ENCODE data around the gene CADM4. TPM values are rescaled to one million over a fixed set of nuclear protein-coding genes. Genes with fewer than 3 reads are reported as not detected.
A peak's percentile ranks its signal among the peaks of the same experiment; 100 is the strongest.

Gene CADM4
- total and polyA plus RNA-seq, 2 donors (not counting 1 experiment from before 2014, with no cell fraction given) = 0.21 to 0.42 TPM

DNA sequence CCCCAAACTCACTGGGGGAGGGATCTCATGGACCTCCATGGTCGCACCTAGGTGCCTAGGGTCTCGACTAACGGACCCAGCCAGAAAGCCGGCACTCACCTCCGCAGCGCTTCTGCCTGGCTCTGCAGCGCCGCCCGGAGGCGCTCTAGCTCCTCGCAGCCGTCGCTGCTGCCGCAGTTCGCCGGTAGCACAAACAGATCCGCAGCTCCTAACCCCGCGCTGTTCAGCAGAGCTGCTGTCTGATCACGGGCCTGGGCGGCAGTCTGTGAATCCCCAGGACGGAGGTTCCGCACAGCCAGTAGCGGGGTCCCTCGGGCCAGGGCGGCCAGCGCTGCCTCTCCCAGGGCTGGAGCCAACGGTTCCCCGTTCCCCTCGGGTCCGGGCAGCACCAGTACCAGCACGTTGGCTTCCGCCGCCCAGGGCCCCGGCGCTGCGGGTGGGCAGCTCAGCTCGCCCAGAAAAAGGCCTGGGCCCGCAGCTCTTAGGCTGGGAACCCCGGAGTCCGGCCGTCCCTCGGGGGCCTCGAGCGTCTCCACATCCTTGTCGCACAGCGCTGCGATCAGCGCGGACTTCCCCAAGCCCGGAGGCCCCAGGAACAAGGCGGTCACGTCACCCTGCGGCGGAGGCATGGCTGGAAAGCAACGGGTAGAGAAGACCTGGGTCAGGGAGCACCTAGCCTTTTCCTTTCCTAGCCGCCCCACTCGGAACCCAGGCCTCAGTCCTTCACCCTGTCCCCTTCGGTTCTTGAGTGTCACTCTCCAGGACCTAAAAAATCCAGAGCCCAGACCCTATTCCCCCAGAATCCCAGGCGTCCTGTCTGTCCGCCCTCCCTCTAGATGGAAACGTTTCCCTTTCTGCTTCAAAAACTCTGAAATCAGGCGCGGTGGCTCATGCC is 44.7 kb downstream of the CADM4 start:
- Histone ChIP-seq H3K27me3 (replicated peaks in 1 of 4; ENCODE audit: control extremely low read depth in 1 of 4, control insufficient read depth in 3 of 4, insufficient read depth in 4 of 4, low read length in 3 of 4) (no peaks in the 10 kb centered on the region), H3K4me2 (replicated peaks; ENCODE audit: low read depth, low read length, poor library complexity, severe bottlenecking) (peak overlapping the region; percentile 79), H3K9me3 (ENCODE audit: control extremely low read depth in 1 of 3, control insufficient read depth in 2 of 3, insufficient read depth in 1 of 3, low read length in 2 of 3) (no peaks in the 10 kb centered on the region), H3K4me1 (ENCODE audit: control insufficient read depth in 2 of 2, insufficient read depth in 2 of 2, low read length in 2 of 2) (peaks cover 22 to 48% of the 10 kb centered on the region in 2 donors), H3K4me3 (ENCODE audit: control extremely low read depth in 1 of 5, extremely low read depth in 1 of 5, insufficient read depth in 1 of 5, low read depth in 2 of 5, low read length in 4 of 5) (peak overlapping the region; percentile 61 to 88 (median 73)), H2AFZ (ENCODE audit: insufficient read depth, low read depth, low read length, poor library complexity, severe bottlenecking) (peak overlapping the region; percentile 87), H3K36me3 (replicated peaks in 1 of 2; ENCODE audit: control extremely low read depth in 1 of 2, control insufficient read depth in 1 of 2, extremely low read depth in 1 of 2, insufficient read depth in 2 of 2, low read length in 1 of 2) (peaks cover 0 to 31% of the 10 kb centered on the region in 2 experiments), H4K20me1 (ENCODE audit: control insufficient read depth, insufficient read depth, low read length, poor library complexity, severe bottlenecking) (peaks cover 5% of the 10 kb centered on the region), H3K9ac (ENCODE audit: low read length) (peak overlapping the region; percentile 74), H3K27ac (ENCODE audit: low read length in 2 of 2) (peak overlapping the region; percentile 95 to 97), H3K79me2 (ENCODE audit: control insufficient read depth, insufficient read depth, low read length) (peaks cover 61% of the 10 kb centered on the region)
- POLR2A ChIA-PET = interaction anchor here (1.0 to 2.2 kb wide), 3 partner anchors 20 to 62 kb away, joined by 3 to 15 read pairs (median 4); partner anchors contain the start of genes PINLYP, XRCC1 and ZNF575
- peak; percentile 83 for DNase-seq
- ATAC-seq (ENCODE audit: low read depth) = peak; percentile 23
- H3K27me3 Mint-ChIP-seq = no peaks in the 10 kb centered on the region
- TF ChIP-seq CTCF (IDR thresholded peaks at IDR 0.05) (peak; percentile 89), EZH2 (IDR thresholded peaks at IDR 0.05; ENCODE audit: borderline replicate concordance, insufficient read depth, low read depth, low read length, poor library complexity, severe bottlenecking) (no peak)
- H3K27ac Mint-ChIP-seq = peak overlapping the region; percentile 99
- WGBS (ENCODE audit: insufficient coverage) = under 1% methylated on average over 64 of the region's 64 CpGs
- intact Hi-C loops (cut with micrococcal nuclease) = loop anchor here (1.0 kb wide), 1 partner anchor 148 kb away; no protein-coding TSS in a partner anchor
- H3K4me3 Mint-ChIP-seq = peak overlapping the region; percentile 98
- CTCF ChIA-PET = interaction anchor here (0.7 to 7.5 kb wide), 37 partner anchors 10 to 215 kb away, joined by 3 to 126 read pairs (median 5); partner anchors contain the start of genes PINLYP, XRCC1 and ZNF575
- H3K9me3 Mint-ChIP-seq (ENCODE audit: insufficient read depth) = no peaks in the 10 kb centered on the region
- peaks cover 53% of the 10 kb centered on the region for H3K4me1 Mint-ChIP-seq
